ENCODE results near the gene DLG1. TPM values are rescaled to one million over a fixed set of nuclear protein-coding genes. Genes with fewer than 3 reads are reported as not detected.

The DLG1 gene
- total and polyA plus RNA-seq, 9 of the 15 experiments (the other 6 are each of a cell fraction or from before 2014, with no cell fraction given), result 9.4 to 63.5 (median 43.6) TPM

- H3K4me2 ChIP-seq (ENCODE audit: insufficient read depth, low read length), result no peak overlapping the region
- H3K36me3 ChIP-seq (ENCODE audit: control insufficient read depth, insufficient read depth, low read length), result peaks cover 4% of the 10 kb centered on the region; the same call in 1 of the 3 replicates
- FAIRE-seq (no peak), ATAC-seq (no peak; the same call in 2 of the 3 replicates), DNase-seq (ENCODE audit: extremely low read depth in 1 of 4, low spot score in 3 of 4) (no peak)
- H3K9me1 ChIP-seq (ENCODE audit: control insufficient read depth, insufficient read depth, low read length), result no peaks in the 10 kb centered on the region
- 0 out of 2 replicates have a peak, but pooled peaks cover 9% of the 10 kb centered on the region for H3K9me3 ChIP-seq (replicated peaks; ENCODE audit: control insufficient read depth, insufficient read depth, low read depth, low read length)
- POLR2A ChIA-PET, result interaction anchor here (1.8 kb wide), 1 partner anchor 10 kb away, joined by 3 read pairs; no protein-coding TSS in a partner anchor
- no peak overlapping the region for H3K27ac ChIP-seq (ENCODE audit: extremely low read depth, low read depth, low read length)
- H3K79me2 ChIP-seq (ENCODE audit: control insufficient read depth, insufficient read depth, low read length), result peaks cover 27% of the 10 kb centered on the region; the same call in 1 of the 3 replicates
- H3K4me1 ChIP-seq (replicated peaks in 1 of 2; ENCODE audit: control insufficient read depth in 2 of 2, insufficient read depth in 2 of 2, low read length in 2 of 2), result 0 out of 5 replicates have a peak, but pooled peaks cover 0 to 4% of the 10 kb centered on the region in 2 experiments
- intact Hi-C loops (cut with micrococcal nuclease) (no loop called here), in situ Hi-C loops (cut with MboI) (no loop called here)
- no peaks in the 10 kb centered on the region for H3K27me3 ChIP-seq (ENCODE audit: control insufficient read depth in 2 of 2, insufficient read depth in 2 of 2, low read length in 2 of 2)
- WGBS (ENCODE audit: insufficient coverage, low coverage, missing lambda C conversion rate), result 87% methylated on average over 1 of the region's 1 CpG
- CTCF ChIA-PET (ENCODE audit: low intra/inter-chr PET ratio), result no interaction called here
- no peak overlapping the region for H3K4me3 ChIP-seq
- no peak overlapping the region for H2AFZ ChIP-seq (ENCODE audit: low read depth, low read length)
- H4K20me1 ChIP-seq (replicated peaks; ENCODE audit: control insufficient read depth, insufficient read depth, low read length), result no peaks in the 10 kb centered on the region
- no TSS peak for BruUV-seq (replicated peaks)
- no peak overlapping the region for H3K9ac ChIP-seq (ENCODE audit: insufficient read depth in 1 of 2, low read depth in 2 of 2, low read length in 2 of 2)
- TF ChIP-seq POLR2H (tag; IDR thresholded peaks at IDR 0.05; ENCODE audit: low read depth) (no peak), PHTF2 (CRISPR knock-in tag; IDR thresholded peaks at IDR 0.05) (no peak), SIRT6 (IDR thresholded peaks at IDR 0.05; ENCODE audit: low read depth, low read length) (no peak), ZNF280A (IDR thresholded peaks at IDR 0.05; ENCODE audit: low read depth, partially characterized antibody) (peak; percentile 46), ARID4B (CRISPR knock-in tag; IDR thresholded peaks at IDR 0.05) (no peak), STAT5A (IDR thresholded peaks at IDR 0.05; ENCODE audit: borderline replicate concordance, low read length) (no peak), ZNF75A (CRISPR knock-in tag; IDR thresholded peaks at IDR 0.05) (no peak), ZNF197 (CRISPR knock-in tag; IDR thresholded peaks at IDR 0.05; ENCODE audit: low read depth) (no peak), THAP12 (CRISPR knock-in tag; IDR thresholded peaks at IDR 0.05) (no peak), CBX3 (IDR thresholded peaks at IDR 0.05; ENCODE audit: borderline replicate concordance in 1 of 2, low read length in 2 of 2) (peak in 1 of 2 experiments; percentile 91; a peak in 2 of 3 replicates), TRIM28 (IDR thresholded peaks at IDR 0.05) (peak; percentile 83), TFE3 (CRISPR knock-in tag; IDR thresholded peaks at IDR 0.05) (no peak), MCM3 (IDR thresholded peaks at IDR 0.05) (no peak)
Measured at GRCh38 chr3:197155046-197155445, 143.4 kb downstream of the DLG1 start.
